Mucosa of descending colon (tissue), 3 donors: ENCODE results near the gene CRIM1. TPM values are rescaled to one million over a fixed set of nuclear protein-coding genes. Genes with fewer than 3 reads are reported as not detected.

ENCODE experiments used
- ATAC-seq: fragments of 200-7000 bp; cut with Tn5 transposase; one replicate; pipeline ENCODE4 v1.9.1; 2020; ENCODE audit warnings: mild to moderate bottlenecking, moderate library complexity
- DNase-seq, 3 donors: peaks; one replicate each; pipeline ENCODE4 v3.0.0-alpha.2; 2020
- H3K36me3 ChIP-seq: fragments of 200-600 bp; one replicate; pipeline ENCODE4 v1.8.0; 2021; ENCODE audit warnings: low read depth, mild to moderate bottlenecking
- H3K4me1 ChIP-seq: fragments of 200-600 bp; one replicate; pipeline ENCODE4 v1.8.0; 2021; ENCODE audit warnings: low read depth, mild to moderate bottlenecking
- H3K4me3 ChIP-seq: fragments of 200-600 bp; one replicate; pipeline ENCODE4 v1.8.0; 2021; ENCODE audit warnings: mild to moderate bottlenecking
- H3K9me3 ChIP-seq: fragments of 200-600 bp; one replicate; pipeline ENCODE4 v1.8.0; 2021; ENCODE audit warnings: mild to moderate bottlenecking
- CTCF ChIP-seq: fragments of 200-600 bp; IDR thresholded peaks from one replicate; pipeline ENCODE4 v1.8.0; 2022; ENCODE audit warnings: antibody characterized with exemption, mild to moderate bottlenecking
- intact Hi-C, 2 donors: fragments of 100-400 bp; cut with DNase I in 1 of 2; cut with micrococcal nuclease in 1 of 2; formaldehyde crosslinking; loops; one replicate each; pipeline versions ENCODE4 v1.11.0 to v1.11.1; 2022; cut with DNase I, micrococcal nuclease
- total RNA-seq, 3 donors: library from RNA; stranded (reverse); fragmentation: NEBNext Ultra II Directional in 2 of 3; extraction: Animal tissue kit (Norgen Biotek cat#: 25700) in 2 of 3; gene quantifications; one replicate each; pipeline versions ENCODE4 v1.2.1 to v1.2.4, GENCODE V29; 2021 to 2023
- donor health status: DM: no; HTN: no; CAD: no; lungs with moderate emphysema.
- donor health status: DM: no; HTN: no; CAD: no.
- donor health status: DM: no; HTN: yes; CAD: no.

The CRIM1 gene
- total RNA-seq, 3 donors from 2014 or later: 66.9 to 104 (median 85.8) TPM

GRCh38 chr2:36366491-36367120, 11.0 kb downstream of the CRIM1 start:
- Histone ChIP-seq H3K4me1 (peaks cover 19% of the 10 kb centered on the region), H3K9me3 (no peaks in the 10 kb centered on the region), H3K36me3 (no peaks in the 10 kb centered on the region), H3K4me3 (no peak overlapping the region)
- TF ChIP-seq CTCF: no peak
- DNase-seq (no peak), ATAC-seq (no peak)
- intact Hi-C loops: no loop called here

- no peaks in the 10 kb centered on the region for H3K36me3 ChIP-seq
- peak; percentile 85 for ATAC-seq
- intact Hi-C loops: no loop called here
- no peak for TF ChIP-seq CTCF
- H3K4me1 ChIP-seq: peaks cover 28% of the 10 kb centered on the region
- H3K4me3 ChIP-seq: no peak overlapping the region
- no peak for DNase-seq
- H3K9me3 ChIP-seq: no peaks in the 10 kb centered on the region
Observed at GRCh38 chr2:36367486-36367885, 11.9 kb downstream of the CRIM1 start.

GRCh38 chr2:36367895-36368353, 12.3 kb downstream of the CRIM1 start:
- Histone ChIP-seq H3K36me3 (no peaks in the 10 kb centered on the region), H3K4me1 (peaks cover 32% of the 10 kb centered on the region), H3K9me3 (no peaks in the 10 kb centered on the region), H3K4me3 (no peak overlapping the region)
- intact Hi-C loops: no loop called here
- ATAC-seq (peak; percentile 57), DNase-seq (peak in 2 of 3 donors; percentile 45 to 51)
- no peak for TF ChIP-seq CTCF

- Histone ChIP-seq H3K36me3 (no peaks in the 10 kb centered on the region), H3K4me3 (no peak overlapping the region), H3K4me1 (peaks cover 37% of the 10 kb centered on the region), H3K9me3 (no peaks in the 10 kb centered on the region)
- no peak for DNase-seq
- intact Hi-C loops: no loop called here
- TF ChIP-seq CTCF: no peak
- ATAC-seq: no peak
Observed at GRCh38 chr2:36368438-36368837, 12.9 kb downstream of the CRIM1 start.

- Histone ChIP-seq H3K36me3 (no peaks in the 10 kb centered on the region), H3K4me1 (peaks cover 43% of the 10 kb centered on the region), H3K9me3 (no peaks in the 10 kb centered on the region), H3K4me3 (no peak overlapping the region)
- TF ChIP-seq CTCF: no peak
- ATAC-seq (no peak), DNase-seq (no peak)
- intact Hi-C loops: no loop called here
Observed at GRCh38 chr2:36369163-36369562, 13.6 kb downstream of the CRIM1 start.
